ENCODE data around the gene DNAJC7. TPM values are rescaled to one million over a fixed set of nuclear protein-coding genes. Genes with fewer than 3 reads are reported as not detected.
A peak's percentile ranks its signal among the peaks of the same experiment; 100 is the strongest.
"Not testable (repeated sequence)": the region's sequence is repeated elsewhere in the genome, so short reads cannot be mapped to it uniquely, and the experiment has no call there.

Gene DNAJC7
- total RNA-seq, 4 donors from 2014 or later: 43.1 to 51.1 (median 44.4) TPM

GRCh38 chr17:42018988-42019387 lies 1.7 kb upstream of the DNAJC7 start:
- no peak overlapping the region for H3K27ac ChIP-seq (replicated peaks in 1 of 4)
- 89% methylated on average over 4 of the region's 4 CpGs for WGBS

GRCh38 chr17:42018339-42018738 lies 1.1 kb upstream of the DNAJC7 start:
- intact Hi-C loops (cut with DNase I): loop anchor here (2.0 kb wide), 1 partner anchor 52 kb away; the partner anchor contains the start of gene CNP
- TF ChIP-seq CTCF (IDR thresholded peaks at IDR 0.05) (no peak), POLR2A (IDR thresholded peaks at IDR 0.05; ENCODE audit: low read depth) (no peak), EP300 (IDR thresholded peaks at IDR 0.05) (no peak), POLR2AphosphoS5 (IDR thresholded peaks at IDR 0.05) (no peak)
- Histone ChIP-seq H3K4me1 (peaks cover 45 to 70% (median 61%) of the 10 kb centered on the region in 4 donors), H3K9me3 (no peaks in the 10 kb centered on the region), H3K4me3 (peak overlapping the region; percentile 65 to 95 (median 78)), H3K36me3 (peaks cover 10 to 20% (median 14%) of the 10 kb centered on the region in 4 donors), H3K27ac (replicated peaks in 1 of 4) (peak overlapping the region in 3 of 4 donors; percentile 82 to 92 (median 91)), H3K27me3 (no peaks in the 10 kb centered on the region)
- DNase-seq (ENCODE audit: extremely low spot score): no peak
- 27% methylated on average over 3 of the region's 3 CpGs for WGBS

More at GRCh38 chr17:42018988-42019387, 1.7 kb upstream of the DNAJC7 start:
- H3K9me3 ChIP-seq: no peaks in the 10 kb centered on the region
- H3K36me3 ChIP-seq: peaks cover 17 to 27% (median 21%) of the 10 kb centered on the region in 4 donors
- no peak for TF ChIP-seq POLR2AphosphoS5 (IDR thresholded peaks at IDR 0.05)
- no peak for TF ChIP-seq EP300 (IDR thresholded peaks at IDR 0.05)
- no peak for TF ChIP-seq POLR2A (IDR thresholded peaks at IDR 0.05; ENCODE audit: low read depth)
- no peak for TF ChIP-seq CTCF (IDR thresholded peaks at IDR 0.05)
- H3K4me3 ChIP-seq: peak overlapping the region in 1 of 4 donors; percentile 76
- no peaks in the 10 kb centered on the region for H3K27me3 ChIP-seq
- no peak for DNase-seq (ENCODE audit: extremely low spot score)
- H3K4me1 ChIP-seq: peaks cover 42 to 66% (median 56%) of the 10 kb centered on the region in 4 donors
- intact Hi-C loops (cut with DNase I): loop anchor here (2.0 kb wide), 1 partner anchor 52 kb away; the partner anchor contains the start of gene CNP

GRCh38 chr17:42017866-42018200 lies 594 bp upstream of the DNAJC7 start:
- no peak for DNase-seq (ENCODE audit: extremely low spot score)
- peaks cover 50 to 75% (median 66%) of the 10 kb centered on the region in 4 donors for H3K4me1 ChIP-seq
- H3K36me3 ChIP-seq: peaks cover 8 to 15% (median 9%) of the 10 kb centered on the region in 4 donors
- H3K27me3 ChIP-seq: no peaks in the 10 kb centered on the region
- H3K27ac ChIP-seq (replicated peaks in 1 of 4): peak overlapping the region; percentile 82 to 92 (median 90)
- TF ChIP-seq CTCF (IDR thresholded peaks at IDR 0.05) (no peak), POLR2AphosphoS5 (IDR thresholded peaks at IDR 0.05) (no peak), POLR2A (IDR thresholded peaks at IDR 0.05; ENCODE audit: low read depth) (no peak), EP300 (IDR thresholded peaks at IDR 0.05) (no peak)
- intact Hi-C loops (cut with DNase I): loop anchor here (2.0 kb wide), 1 partner anchor 51 kb away; the partner anchor contains the start of gene CNP
- WGBS: 11% methylated on average over 6 of the region's 11 CpGs
- peak overlapping the region; percentile 65 to 95 (median 78) for H3K4me3 ChIP-seq
- no peaks in the 10 kb centered on the region for H3K9me3 ChIP-seq

GRCh38 chr17:42016411-42016831 lies 818 bp downstream of the DNAJC7 start:
- intact Hi-C loops (cut with DNase I): no loop called here
- H3K4me1 ChIP-seq: peaks cover 62 to 82% (median 76%) of the 10 kb centered on the region in 4 donors
- TF ChIP-seq CTCF (IDR thresholded peaks at IDR 0.05) (no peak), EP300 (IDR thresholded peaks at IDR 0.05) (no peak), POLR2A (IDR thresholded peaks at IDR 0.05; ENCODE audit: low read depth) (no peak), POLR2AphosphoS5 (IDR thresholded peaks at IDR 0.05) (no peak)
- H3K36me3 ChIP-seq: peaks cover 0 to 1% (median 0%) of the 10 kb centered on the region in 4 donors
- WGBS: 4% methylated on average over 12 of the region's 12 CpGs
- H3K27me3 ChIP-seq: no peaks in the 10 kb centered on the region
- no peak for DNase-seq (ENCODE audit: extremely low spot score)
- no peaks in the 10 kb centered on the region for H3K9me3 ChIP-seq
- H3K27ac ChIP-seq (replicated peaks in 1 of 4): peak overlapping the region; percentile 82 to 92 (median 90)
- H3K4me3 ChIP-seq: peak overlapping the region; percentile 65 to 95 (median 78)

GRCh38 chr17:42013740-42014139 lies 3.5 kb downstream of the DNAJC7 start:
- H3K4me3 ChIP-seq; H3K36me3 ChIP-seq; H3K9me3 ChIP-seq; intact Hi-C loops (cut with DNase I); H3K27me3 ChIP-seq; DNase-seq (ENCODE audit: extremely low spot score): not testable (repeated sequence)
- WGBS: 89% methylated on average over 12 of the region's 12 CpGs
- peak overlapping the region in 1 of 4 donors; percentile 2 for H3K27ac ChIP-seq (replicated peaks in 1 of 4)
- H3K4me1 ChIP-seq: peaks cover 74 to 88% (median 82%) of the 10 kb centered on the region in 4 donors

GRCh38 chr17:42012363-42012762 lies 4.9 kb downstream of the DNAJC7 start:
- H3K4me1 ChIP-seq: peaks cover 69 to 91% (median 78%) of the 10 kb centered on the region in 4 donors
- H3K4me3 ChIP-seq; H3K9me3 ChIP-seq; H3K27me3 ChIP-seq; H3K36me3 ChIP-seq; DNase-seq (ENCODE audit: extremely low spot score); H3K27ac ChIP-seq (replicated peaks in 1 of 4); intact Hi-C loops (cut with DNase I): not testable (repeated sequence)
- 80% methylated on average over 4 of the region's 4 CpGs for WGBS

Data from esophagus muscularis mucosa (tissue), 4 donors.